ENCODE measurements around the gene OAS3. TPM values are rescaled to one million over a fixed set of nuclear protein-coding genes. Genes with fewer than 3 reads are reported as not detected.

Gene OAS3
- total and polyA plus RNA-seq, 12 donors = 3.0 to 28.0 (median 8.5) TPM

DNA sequence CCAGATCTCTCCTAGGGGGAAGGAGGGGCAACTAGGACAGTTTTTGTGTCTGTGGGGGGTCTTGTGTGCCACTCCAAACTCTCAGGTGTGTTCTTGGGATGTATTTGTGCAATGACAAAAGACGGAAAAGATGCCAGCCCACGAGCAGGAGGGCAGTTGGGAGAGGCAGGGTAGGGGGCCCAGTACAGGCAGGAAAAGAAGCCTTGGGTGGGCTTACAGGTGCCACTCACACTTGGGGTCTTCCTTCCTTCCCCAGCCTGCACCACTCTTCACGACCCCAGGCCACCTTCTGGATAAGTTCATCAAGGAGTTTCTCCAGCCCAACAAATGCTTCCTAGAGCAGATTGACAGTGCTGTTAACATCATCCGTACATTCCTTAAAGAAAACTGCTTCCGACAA lies 64.4 kb downstream of the OAS3 start:
- TF ChIP-seq, protein P1, sequence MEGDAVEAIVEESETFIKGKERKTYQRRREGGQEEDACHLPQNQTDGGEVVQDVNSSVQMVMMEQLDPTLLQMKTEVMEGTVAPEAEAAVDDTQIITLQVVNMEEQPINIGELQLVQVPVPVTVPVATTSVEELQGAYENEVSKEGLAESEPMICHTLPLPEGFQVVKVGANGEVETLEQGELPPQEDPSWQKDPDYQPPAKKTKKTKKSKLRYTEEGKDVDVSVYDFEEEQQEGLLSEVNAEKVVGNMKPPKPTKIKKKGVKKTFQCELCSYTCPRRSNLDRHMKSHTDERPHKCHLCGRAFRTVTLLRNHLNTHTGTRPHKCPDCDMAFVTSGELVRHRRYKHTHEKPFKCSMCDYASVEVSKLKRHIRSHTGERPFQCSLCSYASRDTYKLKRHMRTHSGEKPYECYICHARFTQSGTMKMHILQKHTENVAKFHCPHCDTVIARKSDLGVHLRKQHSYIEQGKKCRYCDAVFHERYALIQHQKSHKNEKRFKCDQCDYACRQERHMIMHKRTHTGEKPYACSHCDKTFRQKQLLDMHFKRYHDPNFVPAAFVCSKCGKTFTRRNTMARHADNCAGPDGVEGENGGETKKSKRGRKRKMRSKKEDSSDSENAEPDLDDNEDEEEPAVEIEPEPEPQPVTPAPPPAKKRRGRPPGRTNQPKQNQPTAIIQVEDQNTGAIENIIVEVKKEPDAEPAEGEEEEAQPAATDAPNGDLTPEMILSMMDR (IDR thresholded peaks at IDR 0.05) = no peak
- no peaks in the 10 kb centered on the region for H3K4me1 ChIP-seq
- 79 to 83% methylated on average over 5 of the region's 5 CpGs for WGBS, 2 donors
- no peak overlapping the region for H3K4me3 ChIP-seq
- peaks cover 0 to 99% (median 29%) of the 10 kb centered on the region in 9 donors for H3K36me3 ChIP-seq
- H3K27me3 ChIP-seq = no peaks in the 10 kb centered on the region
- peaks cover 0 to 10% (median 0%) of the 10 kb centered on the region in 11 donors for H3K9me3 ChIP-seq
- no peak for DNase-seq
- intact Hi-C loops (cut with DNase I) = no loop called here
- ATAC-seq = no peak
- H3K27ac ChIP-seq = no peak overlapping the region

DNA sequence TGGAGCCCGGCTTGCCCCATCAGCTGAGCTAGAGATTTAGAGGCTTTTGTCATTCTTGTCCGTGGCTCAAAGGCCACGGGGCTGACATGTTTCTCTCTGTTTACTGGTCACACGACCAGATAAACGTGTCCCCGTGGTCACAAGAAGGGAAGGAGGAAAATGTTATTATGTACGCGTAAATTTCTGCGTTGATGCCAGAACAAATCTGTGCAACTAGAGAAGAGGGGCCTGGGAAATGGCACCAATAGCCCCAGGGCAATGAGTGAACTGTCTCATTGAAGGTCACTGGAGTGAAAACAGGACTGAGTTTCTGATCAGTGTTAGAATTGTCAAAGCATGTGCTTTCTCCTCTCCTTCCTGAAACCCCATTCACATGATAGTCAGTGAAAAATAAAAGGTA lies 65.4 kb downstream of the OAS3 start:
- Histone ChIP-seq H3K4me3 (no peak overlapping the region), H3K36me3 (peaks cover 0 to 99% (median 29%) of the 10 kb centered on the region in 9 donors), H3K4me1 (no peaks in the 10 kb centered on the region), H3K27ac (no peak overlapping the region), H3K9me3 (peaks cover 0 to 2% (median 0%) of the 10 kb centered on the region in 11 donors), H3K27me3 (no peaks in the 10 kb centered on the region)
- intact Hi-C loops (cut with DNase I) = no loop called here
- ATAC-seq (no peak), DNase-seq (no peak)
- 77% methylated on average over 9 of the region's 9 CpGs for WGBS, 2 donors
- TF ChIP-seq, protein P1 (IDR thresholded peaks at IDR 0.05) = no peak

DNA sequence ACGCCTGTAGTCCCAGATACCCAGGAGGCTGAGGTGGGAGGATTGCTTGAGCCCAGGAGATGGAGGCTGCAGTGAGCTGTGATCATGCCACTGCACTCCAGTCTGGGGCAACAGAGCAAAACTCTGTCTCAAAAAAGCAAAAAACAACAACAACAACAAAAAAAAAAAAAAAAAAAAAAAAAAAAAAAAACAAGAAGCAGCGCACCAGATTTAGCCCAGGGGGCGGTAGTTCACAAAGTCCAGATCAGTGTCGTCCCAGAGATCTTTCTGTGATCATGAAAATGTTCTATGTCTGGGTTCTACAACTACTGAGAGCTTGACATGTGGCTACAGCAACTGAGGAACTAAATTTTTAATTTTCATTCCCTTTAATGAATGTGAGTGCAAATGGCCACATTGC lies 67.5 kb downstream of the OAS3 start:
- Histone ChIP-seq H3K27me3 (no peaks in the 10 kb centered on the region), H3K9me3 (peaks cover 0 to 4% (median 0%) of the 10 kb centered on the region in 11 donors), H3K36me3 (peaks cover 0 to 99% (median 36%) of the 10 kb centered on the region in 9 donors), H3K4me3 (no peak overlapping the region), H3K4me1 (no peaks in the 10 kb centered on the region), H3K27ac (no peak overlapping the region)
- TF ChIP-seq, protein P1 (IDR thresholded peaks at IDR 0.05) = peak in 1 of 9 donors; percentile 31
- intact Hi-C loops (cut with DNase I) = no loop called here
- WGBS, 2 donors = 72 to 73% methylated on average over 4 of the region's 4 CpGs
- ATAC-seq (no peak), DNase-seq (no peak)

DNA sequence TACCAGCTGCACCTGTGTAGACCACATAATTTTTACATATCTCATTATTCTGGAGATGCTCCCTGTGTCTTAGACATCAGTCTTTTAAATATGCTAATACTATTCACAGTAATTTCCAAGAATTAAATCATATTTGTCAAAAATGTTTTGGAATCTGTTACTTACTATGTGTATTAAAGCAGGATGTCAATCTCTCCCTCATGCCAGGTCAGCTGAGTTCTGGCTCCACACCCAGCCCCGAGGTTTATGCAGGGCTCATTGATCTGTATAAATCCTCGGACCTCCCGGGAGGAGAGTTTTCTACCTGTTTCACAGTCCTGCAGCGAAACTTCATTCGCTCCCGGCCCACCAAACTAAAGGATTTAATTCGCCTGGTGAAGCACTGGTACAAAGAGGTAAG lies 67.9 kb downstream of the OAS3 start:
- Histone ChIP-seq H3K27me3 (no peaks in the 10 kb centered on the region), H3K27ac (no peak overlapping the region), H3K4me3 (no peak overlapping the region), H3K9me3 (peaks cover 0 to 6% (median 2%) of the 10 kb centered on the region in 11 donors), H3K4me1 (no peaks in the 10 kb centered on the region), H3K36me3 (peaks cover 0 to 99% (median 36%) of the 10 kb centered on the region in 9 donors)
- ATAC-seq (no peak), DNase-seq (no peak)
- WGBS, 2 donors = 88 to 89% methylated on average over 7 of the region's 7 CpGs
- TF ChIP-seq, protein P1 (IDR thresholded peaks at IDR 0.05) = no peak
- intact Hi-C loops (cut with DNase I) = no loop called here
